ENCODE data around the gene STAB2.

- TF ChIP-seq CTCF (IDR thresholded peaks at IDR 0.05 in 2 of 3, conservative IDR thresholded peaks at IDR 0.05 in 1 of 3; ENCODE audit: borderline replicate concordance in 1 of 3, insufficient read depth in 1 of 3, low read depth in 2 of 3, low read length in 2 of 3): no peak
- TF ChIP-seq POLR2A (IDR thresholded peaks at IDR 0.05; ENCODE audit: borderline replicate concordance, extremely low read depth, insufficient read depth, insufficient read length): no peak
- TF ChIP-seq POLR2AphosphoS5 (IDR thresholded peaks at IDR 0.05; ENCODE audit: low read depth, low read length): no peak
- no peak for TF ChIP-seq ZBTB33 (IDR thresholded peaks at IDR 0.05; ENCODE audit: extremely low read depth, insufficient replicate concordance, low read length)
- TF ChIP-seq ELF1 (IDR thresholded peaks at IDR 0.05; ENCODE audit: borderline replicate concordance, low read depth): no peak
- no peak for TF ChIP-seq REST (IDR thresholded peaks at IDR 0.05; ENCODE audit: low read depth)
- TF ChIP-seq ZFX (IDR thresholded peaks at IDR 0.05): no peak
- no peak for TF ChIP-seq MAX (IDR thresholded peaks at IDR 0.05)
- TF ChIP-seq EZH2 (IDR thresholded peaks at IDR 0.05): no peak
- TF ChIP-seq JUND (IDR thresholded peaks at IDR 0.05): no peak
Observed at GRCh38 chr12:103640831-103641230, 53.8 kb downstream of the STAB2 start.
